Activated T-helper 17 cell treated with anti-CD3 and anti-CD28 coated beads, Interleukin-2, amount 50 U/mL, for 72 hours (primary cell): ENCODE results near the gene FCRL5. TPM values are rescaled to one million over a fixed set of nuclear protein-coding genes. Genes with fewer than 3 reads are reported as not detected.
A peak's percentile ranks its signal among the peaks of the same experiment; 100 is the strongest.
"Not testable (repeated sequence)": the region's sequence is repeated elsewhere in the genome, so short reads cannot be mapped to it uniquely, and the experiment has no call there.

Experiments
- ATAC-seq: fragments of 150-1000 bp; cut with Tn5 transposase; replicated peaks from 2 replicates; pipeline ENCODE4 v1.10.0; 2021; ENCODE audit warnings: mild to moderate bottlenecking, moderate library complexity
- H3K27ac Mint-ChIP-seq: one replicate; pipeline ENCODE4 v1.8.0; 2022; ENCODE audit warnings: mixed read lengths
- H3K27me3 Mint-ChIP-seq: one replicate; pipeline ENCODE4 v1.8.0; 2022; ENCODE audit warnings: mixed read lengths
- H3K36me3 Mint-ChIP-seq: one replicate; pipeline ENCODE4 v1.8.0; 2022; ENCODE audit warnings: low read depth, mild to moderate bottlenecking, mixed read lengths
- H3K4me1 Mint-ChIP-seq: one replicate; pipeline ENCODE4 v1.8.0; 2022; ENCODE audit warnings: mixed read lengths
- H3K4me3 Mint-ChIP-seq: one replicate; pipeline ENCODE4 v1.8.0; 2022; ENCODE audit warnings: mild to moderate bottlenecking, mixed read lengths
- H3K9me3 Mint-ChIP-seq: one replicate; pipeline ENCODE4 v1.8.0; 2022; ENCODE audit warnings: mixed read lengths
- total RNA-seq, 2 donors: library from RNA; stranded (reverse); gene quantifications; one replicate each; pipeline ENCODE4 v1.2.3, GENCODE V29; 2022

The FCRL5 gene
- total RNA-seq, 2 donors from 2014 or later, result not detected

DNA sequence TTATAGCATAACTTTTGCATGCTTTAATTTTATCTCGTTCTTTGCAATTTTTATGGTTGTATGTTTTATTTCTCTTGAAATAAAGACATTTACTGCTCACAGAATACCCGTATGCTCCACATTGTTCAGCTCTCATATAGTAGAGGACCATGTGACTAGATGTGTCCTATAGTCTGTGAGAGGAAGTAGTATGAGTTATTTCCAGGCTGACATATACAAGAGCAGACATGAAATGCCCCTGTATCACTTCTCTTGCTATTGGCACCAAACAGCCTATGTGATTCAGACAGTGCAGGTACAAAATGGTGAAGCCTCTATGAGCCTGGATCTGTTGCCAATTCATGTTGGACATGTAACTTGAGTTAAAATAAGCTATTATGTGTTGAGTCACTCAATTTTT, 5.8 kb upstream of the FCRL5 start:
- Mint-ChIP-seq H3K36me3 (no peaks in the 10 kb centered on the region), H3K27ac (no peak overlapping the region), H3K4me1 (no peaks in the 10 kb centered on the region), H3K9me3 (no peaks in the 10 kb centered on the region), H3K27me3 (peaks cover 15% of the 10 kb centered on the region), H3K4me3 (no peak overlapping the region)
- no peak for ATAC-seq

GRCh38 chr1:157548081-157548480, 4.2 kb downstream of the FCRL5 start:
- peaks cover 19% of the 10 kb centered on the region for H3K27me3 Mint-ChIP-seq
- not testable (repeated sequence) for H3K4me1 Mint-ChIP-seq, H3K36me3 Mint-ChIP-seq, ATAC-seq, H3K27ac Mint-ChIP-seq, H3K4me3 Mint-ChIP-seq, H3K9me3 Mint-ChIP-seq

DNA sequence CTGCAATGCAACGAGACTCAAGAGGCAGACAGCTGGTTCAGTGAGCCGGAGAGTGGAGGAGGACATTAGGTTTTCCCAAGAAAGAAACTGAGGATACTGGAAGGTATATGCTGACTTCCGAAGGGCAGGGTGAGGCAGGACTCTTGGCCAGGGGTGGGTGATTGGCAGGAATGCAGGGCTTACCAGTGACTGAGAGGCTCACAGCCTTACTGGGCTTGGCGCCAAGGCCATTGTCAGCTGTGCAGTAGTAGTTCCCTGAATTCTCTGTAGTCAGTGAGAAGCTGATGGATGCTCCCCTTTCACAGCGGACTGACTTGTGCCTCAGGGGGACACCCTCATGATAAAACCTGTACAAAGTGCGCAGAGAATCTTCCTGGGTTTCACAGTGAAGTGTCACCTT, 9.6 kb downstream of the FCRL5 start:
- H3K4me3 Mint-ChIP-seq, result no peak overlapping the region

DNA sequence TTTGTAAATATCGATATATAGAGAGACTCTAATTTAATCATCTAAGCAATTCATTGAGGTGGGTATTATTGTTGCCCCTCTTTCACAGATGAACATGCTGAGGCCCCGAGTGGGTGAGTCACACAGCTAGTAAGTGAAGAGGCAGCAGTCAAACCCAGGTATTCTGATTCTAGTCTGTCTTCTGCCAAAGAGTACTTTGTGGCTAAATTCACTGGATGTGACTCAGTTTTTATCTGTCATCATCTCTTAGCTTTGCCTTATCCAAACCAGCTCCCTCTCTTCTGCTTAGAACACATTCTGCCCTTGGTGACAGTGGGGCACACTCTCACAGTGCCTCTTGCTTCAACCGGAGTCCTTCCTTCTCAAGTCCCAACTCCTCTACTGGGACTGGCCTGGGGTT, 11.5 kb downstream of the FCRL5 start:
- Mint-ChIP-seq H3K9me3 (no peaks in the 10 kb centered on the region), H3K4me3 (no peak overlapping the region), H3K27ac (no peak overlapping the region), H3K36me3 (no peaks in the 10 kb centered on the region), H3K27me3 (peaks cover 40% of the 10 kb centered on the region), H3K4me1 (no peaks in the 10 kb centered on the region)
- no peak for ATAC-seq

More for the DNA sequence above, 9.6 kb downstream of the FCRL5 start:
- Mint-ChIP-seq H3K9me3 (no peaks in the 10 kb centered on the region), H3K4me1 (no peaks in the 10 kb centered on the region), H3K27me3 (peaks cover 35% of the 10 kb centered on the region), H3K27ac (no peak overlapping the region), H3K36me3 (no peaks in the 10 kb centered on the region)
- ATAC-seq, result no peak

GRCh38 chr1:157540160-157540748, 12.1 kb downstream of the FCRL5 start:
- peaks cover 39% of the 10 kb centered on the region for H3K27me3 Mint-ChIP-seq
- H3K9me3 Mint-ChIP-seq, result no peaks in the 10 kb centered on the region

DNA sequence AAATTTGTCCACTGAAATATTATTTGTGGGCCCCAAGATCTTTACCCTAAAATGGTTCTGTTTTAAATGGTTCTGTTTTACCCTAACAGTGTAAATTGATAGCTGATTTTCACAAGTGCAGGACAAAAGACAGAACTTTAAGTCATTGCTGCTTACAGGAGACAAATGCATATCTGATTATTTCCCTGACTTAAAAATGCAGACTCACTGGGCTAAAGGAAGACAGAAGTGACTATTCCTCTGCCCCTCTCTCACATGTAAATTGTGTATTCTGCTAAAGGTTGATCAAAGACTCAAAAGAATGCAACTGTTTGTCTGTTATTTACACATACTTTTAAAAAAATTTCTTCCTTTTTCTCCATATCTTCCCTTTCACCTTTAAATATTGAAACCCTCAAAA, 12.7 kb downstream of the FCRL5 start:
- Mint-ChIP-seq H3K27me3 (peaks cover 35% of the 10 kb centered on the region), H3K4me3 (no peak overlapping the region), H3K9me3 (no peaks in the 10 kb centered on the region), H3K36me3 (no peaks in the 10 kb centered on the region), H3K4me1 (no peaks in the 10 kb centered on the region), H3K27ac (no peak overlapping the region)
- ATAC-seq, result no peak

More at GRCh38 chr1:157540160-157540748, 12.1 kb downstream of the FCRL5 start:
- no peak for ATAC-seq
- Mint-ChIP-seq H3K4me3 (no peak overlapping the region), H3K4me1 (no peaks in the 10 kb centered on the region), H3K36me3 (no peaks in the 10 kb centered on the region), H3K27ac (no peak overlapping the region)

DNA sequence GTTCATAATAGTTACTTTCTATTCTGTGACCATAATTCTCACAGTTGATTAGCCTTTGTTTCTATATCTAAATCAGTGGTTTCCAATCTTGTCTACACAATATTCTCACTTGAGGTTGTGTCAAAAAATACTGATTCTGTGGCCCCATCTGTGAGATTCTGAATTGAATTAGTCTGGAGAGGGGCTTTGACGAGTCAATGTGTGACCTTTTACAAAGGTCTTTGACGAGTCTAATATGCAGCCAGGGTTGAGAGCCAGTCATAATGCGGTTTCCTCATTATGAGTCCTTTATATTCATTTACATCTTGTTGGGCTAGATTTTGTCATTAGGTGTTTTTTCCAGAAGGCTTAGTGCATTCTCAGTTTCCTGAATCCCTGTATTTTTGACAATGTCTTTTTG, 19.7 kb downstream of the FCRL5 start:
- Mint-ChIP-seq H3K4me1 (no peaks in the 10 kb centered on the region), H3K36me3 (no peaks in the 10 kb centered on the region), H3K27ac (no peak overlapping the region), H3K27me3 (peaks cover 35% of the 10 kb centered on the region), H3K9me3 (no peaks in the 10 kb centered on the region), H3K4me3 (no peak overlapping the region)
- no peak for ATAC-seq

GRCh38 chr1:157523774-157524493, 28.4 kb downstream of the FCRL5 start:
- ATAC-seq, result peak; percentile 69
- Mint-ChIP-seq H3K9me3 (no peaks in the 10 kb centered on the region), H3K27ac (peak overlapping the region; percentile 22), H3K4me3 (peak overlapping the region; percentile 17), H3K27me3 (peaks cover 12% of the 10 kb centered on the region), H3K4me1 (no peaks in the 10 kb centered on the region), H3K36me3 (no peaks in the 10 kb centered on the region)

- H3K27ac Mint-ChIP-seq, result no peak overlapping the region
- H3K4me1 Mint-ChIP-seq, result no peaks in the 10 kb centered on the region
- no peaks in the 10 kb centered on the region for H3K9me3 Mint-ChIP-seq
- peaks cover 4% of the 10 kb centered on the region for H3K27me3 Mint-ChIP-seq
- no peaks in the 10 kb centered on the region for H3K36me3 Mint-ChIP-seq
- no peak overlapping the region for H3K4me3 Mint-ChIP-seq
- ATAC-seq, result no peak
These were observed 31.3 kb downstream of the FCRL5 start for GRCh38 chr1:157521056-157521455.

- peaks cover 4% of the 10 kb centered on the region for H3K27me3 Mint-ChIP-seq
- no peaks in the 10 kb centered on the region for H3K9me3 Mint-ChIP-seq
- no peaks in the 10 kb centered on the region for H3K4me1 Mint-ChIP-seq
- H3K27ac Mint-ChIP-seq, result no peak overlapping the region
- H3K36me3 Mint-ChIP-seq, result no peaks in the 10 kb centered on the region
- no peak for ATAC-seq
- H3K4me3 Mint-ChIP-seq, result no peak overlapping the region
These were observed 31.9 kb downstream of the FCRL5 start for GRCh38 chr1:157520386-157520935.

GRCh38 chr1:157519451-157519850, 32.9 kb downstream of the FCRL5 start:
- ATAC-seq, result no peak
- Mint-ChIP-seq H3K27ac (no peak overlapping the region), H3K4me1 (no peaks in the 10 kb centered on the region), H3K9me3 (no peaks in the 10 kb centered on the region), H3K27me3 (peaks cover 4% of the 10 kb centered on the region), H3K36me3 (no peaks in the 10 kb centered on the region), H3K4me3 (no peak overlapping the region)

DNA sequence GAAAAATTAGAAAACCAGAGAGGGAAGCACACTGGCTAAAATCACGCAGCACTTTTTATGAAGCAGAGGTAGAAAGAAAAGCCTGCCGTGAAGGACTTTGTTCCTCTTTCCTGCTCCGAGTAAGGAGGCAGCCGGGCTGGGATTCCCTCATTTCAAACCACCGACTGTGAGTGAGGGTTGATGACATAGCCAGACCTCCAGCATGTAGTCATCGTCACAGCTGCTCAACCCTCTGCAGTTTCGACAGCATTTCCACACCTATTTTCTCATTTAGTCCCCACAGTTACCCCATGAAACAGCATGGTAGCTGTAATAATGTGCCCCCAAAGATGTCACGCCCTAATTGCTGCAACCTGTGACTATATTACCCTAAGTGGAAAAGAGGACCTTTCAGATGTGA, 35.3 kb downstream of the FCRL5 start:
- H3K4me1 Mint-ChIP-seq, result no peaks in the 10 kb centered on the region
- H3K27me3 Mint-ChIP-seq, result no peaks in the 10 kb centered on the region
- no peaks in the 10 kb centered on the region for H3K9me3 Mint-ChIP-seq
- no peak for ATAC-seq
- H3K27ac Mint-ChIP-seq, result no peak overlapping the region
- H3K4me3 Mint-ChIP-seq, result no peak overlapping the region
- no peaks in the 10 kb centered on the region for H3K36me3 Mint-ChIP-seq

- no peak overlapping the region for H3K27ac Mint-ChIP-seq
- H3K9me3 Mint-ChIP-seq, result no peaks in the 10 kb centered on the region
- H3K27me3 Mint-ChIP-seq, result no peaks in the 10 kb centered on the region
- H3K4me1 Mint-ChIP-seq, result no peaks in the 10 kb centered on the region
- no peaks in the 10 kb centered on the region for H3K36me3 Mint-ChIP-seq
- H3K4me3 Mint-ChIP-seq, result no peak overlapping the region
- no peak for ATAC-seq
These were observed 36.6 kb downstream of the FCRL5 start for GRCh38 chr1:157515709-157516108.

- Mint-ChIP-seq H3K36me3 (no peaks in the 10 kb centered on the region), H3K4me1 (no peaks in the 10 kb centered on the region), H3K4me3 (no peak overlapping the region), H3K27ac (no peak overlapping the region), H3K9me3 (no peaks in the 10 kb centered on the region), H3K27me3 (no peaks in the 10 kb centered on the region)
- ATAC-seq, result no peak
These were observed 37.2 kb downstream of the FCRL5 start for GRCh38 chr1:157515141-157515540.
